Stimulated activated naive CD4-positive, alpha-beta T cell (primary cell): ENCODE measurements around the gene PRG3.

Source experiments
- DNase-seq, 6 experiments: peaks; one replicate each; lab custom pipeline; 2025; lab: John Stamatoyannopoulos, UW

The PRG3 gene, protein sequence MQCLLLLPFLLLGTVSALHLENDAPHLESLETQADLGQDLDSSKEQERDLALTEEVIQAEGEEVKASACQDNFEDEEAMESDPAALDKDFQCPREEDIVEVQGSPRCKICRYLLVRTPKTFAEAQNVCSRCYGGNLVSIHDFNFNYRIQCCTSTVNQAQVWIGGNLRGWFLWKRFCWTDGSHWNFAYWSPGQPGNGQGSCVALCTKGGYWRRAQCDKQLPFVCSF

DNA sequence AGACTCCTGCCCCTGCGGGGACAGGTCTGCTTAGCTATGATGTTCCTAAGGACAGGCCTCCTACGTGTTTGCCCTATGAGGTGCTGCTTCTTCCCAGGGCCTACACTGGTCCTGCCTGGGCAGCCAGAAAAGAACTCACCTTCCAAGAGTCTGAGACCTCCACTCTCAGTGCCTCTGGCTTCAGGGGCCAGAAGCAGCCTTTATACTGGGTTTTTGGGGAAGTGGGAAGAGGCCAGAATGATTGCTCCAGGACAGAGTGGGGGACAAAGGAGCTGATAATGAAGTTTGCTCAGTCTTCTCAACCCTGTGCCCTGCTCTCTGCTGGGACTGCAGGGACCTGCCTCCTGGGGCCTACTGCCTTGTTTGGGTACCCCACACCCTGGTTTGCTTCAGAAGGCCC is at the start of gene PRG3:
PRG3 (minus strand) TSS at position 176 of the 400 bp plus-strand sequence. CDS start 442 bp downstream, outside the sequence.
- no peak for DNase-seq

DNA sequence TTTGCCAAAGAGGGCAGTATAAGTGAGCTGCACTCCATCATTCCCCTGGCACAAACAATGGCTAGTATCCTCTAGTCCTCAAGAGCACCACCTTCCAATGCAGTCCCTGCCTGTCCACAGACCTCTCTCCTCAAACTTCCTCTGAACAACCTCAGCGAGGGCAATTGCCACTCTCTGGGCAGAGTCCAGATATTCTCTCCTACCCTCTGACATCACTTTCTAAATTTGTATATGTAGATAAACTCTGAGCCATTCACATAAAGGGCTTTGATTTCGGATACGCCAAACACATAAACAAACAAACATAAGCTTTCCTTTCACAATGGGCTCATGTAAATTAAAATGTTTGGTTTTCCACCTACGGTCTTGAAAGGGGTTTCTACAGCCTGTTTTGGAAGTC is 49.0 kb upstream of the PRG3 start:
- DNase-seq = no peak

DNA sequence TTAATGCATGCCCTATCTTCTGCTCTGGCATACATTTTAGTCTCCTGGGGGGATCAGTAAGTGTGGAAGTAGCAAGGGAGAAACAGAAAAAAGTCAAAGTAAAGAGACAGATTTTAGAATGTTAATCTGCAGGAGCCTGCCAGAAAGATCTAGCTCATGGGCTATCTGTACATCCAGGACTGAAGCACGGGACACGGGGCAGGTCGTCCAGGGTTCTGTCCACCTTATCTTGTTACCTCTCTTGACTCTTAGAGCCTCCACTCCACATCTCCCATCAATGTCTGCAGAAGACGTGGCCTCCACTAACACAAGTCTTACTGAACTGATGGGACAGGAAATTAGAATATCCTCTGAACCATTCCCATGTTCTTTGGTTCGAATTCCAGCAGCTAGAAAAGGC is 47.7 kb upstream of the PRG3 start:
- no peak for DNase-seq

DNA sequence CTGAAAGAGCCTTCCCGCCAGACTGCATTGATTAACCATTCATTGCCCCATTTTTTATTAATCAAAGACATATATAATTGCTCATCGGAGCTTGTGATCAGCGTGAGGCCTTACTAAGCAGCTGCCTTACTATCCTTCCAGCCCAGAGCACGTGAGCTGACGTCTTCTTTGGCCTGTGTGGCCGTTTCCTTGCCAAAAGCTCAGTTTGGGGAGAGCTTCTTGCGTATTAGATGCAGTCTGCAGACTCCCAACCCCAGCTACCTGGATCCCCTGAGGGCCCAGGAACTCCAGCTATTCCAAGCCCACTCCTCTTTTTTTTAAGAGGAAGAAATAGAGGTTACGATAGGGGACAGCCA is 46.8 kb upstream of the PRG3 start:
- no peak for DNase-seq

DNA sequence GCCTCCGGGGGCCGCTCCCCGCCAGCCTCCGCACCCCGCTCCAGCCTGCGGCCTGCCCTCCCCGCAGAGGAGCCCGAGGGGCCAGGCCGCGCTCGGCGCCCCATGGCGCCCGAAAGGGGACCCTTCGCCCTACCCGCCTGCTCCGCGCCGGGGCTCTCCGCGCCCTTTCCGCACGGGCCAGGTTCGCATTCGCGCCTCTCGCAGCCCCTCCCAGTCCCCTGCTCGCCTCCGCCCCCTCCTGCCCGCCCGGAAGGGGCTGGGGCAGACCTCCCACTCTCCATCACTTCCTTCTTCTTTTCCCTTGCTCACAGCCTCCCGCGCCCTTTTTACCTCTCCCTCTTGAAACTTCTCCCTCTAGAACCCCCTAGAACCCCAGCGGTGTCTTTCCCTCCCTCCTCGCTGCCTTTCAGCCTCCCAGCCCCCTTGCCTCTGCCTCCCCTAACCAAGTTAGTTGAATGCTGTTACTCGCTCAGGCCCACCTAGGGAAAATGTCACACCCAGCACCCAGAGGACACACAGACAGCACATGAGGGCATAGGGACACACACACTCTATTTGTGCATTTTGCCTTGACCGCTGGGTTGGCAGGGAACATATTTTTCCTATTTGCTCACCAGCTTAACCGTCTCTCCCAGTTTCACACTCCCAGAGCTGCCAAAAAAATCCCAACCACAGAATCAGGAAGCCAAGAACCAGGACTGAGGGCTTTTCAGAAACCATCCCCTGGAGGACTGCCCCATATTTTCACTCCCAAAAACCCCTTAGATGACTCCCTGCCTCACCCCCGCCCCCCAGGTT is 46.2 kb upstream of the PRG3 start, which contains the start of gene SLC43A3:
SLC43A3 (minus strand) TSS at position 193 of the 798 bp plus-strand sequence. CDS start 949 bp downstream, outside the sequence.
- peak in 5 of 6 experiments; percentile 20 to 53 (median 26) for DNase-seq

DNA sequence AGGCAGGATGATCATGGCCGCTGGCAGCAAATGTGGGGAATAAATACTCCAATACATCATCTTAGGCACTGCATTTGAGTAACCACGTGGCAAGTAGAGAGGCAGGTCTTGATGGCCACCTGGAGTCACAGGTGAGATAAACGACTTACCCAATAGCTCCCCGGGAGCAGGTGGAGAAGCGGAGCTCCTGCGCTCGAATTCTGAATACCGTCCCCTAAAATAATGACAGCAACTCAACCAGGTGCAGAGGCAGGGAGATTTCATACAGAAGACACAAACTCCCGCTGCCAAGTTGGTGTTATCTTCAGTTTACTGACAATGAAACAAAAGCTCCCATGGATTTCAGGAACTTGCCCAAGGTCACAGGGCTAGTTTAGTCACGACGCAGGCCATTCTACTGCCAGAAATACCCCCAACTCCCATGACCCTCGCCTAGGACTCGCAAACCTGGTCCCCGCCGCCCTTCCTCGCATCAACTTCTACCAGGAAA is 45.5 kb upstream of the PRG3 start:
- peak in 1 of 6 experiments; percentile 35 for DNase-seq

DNA sequence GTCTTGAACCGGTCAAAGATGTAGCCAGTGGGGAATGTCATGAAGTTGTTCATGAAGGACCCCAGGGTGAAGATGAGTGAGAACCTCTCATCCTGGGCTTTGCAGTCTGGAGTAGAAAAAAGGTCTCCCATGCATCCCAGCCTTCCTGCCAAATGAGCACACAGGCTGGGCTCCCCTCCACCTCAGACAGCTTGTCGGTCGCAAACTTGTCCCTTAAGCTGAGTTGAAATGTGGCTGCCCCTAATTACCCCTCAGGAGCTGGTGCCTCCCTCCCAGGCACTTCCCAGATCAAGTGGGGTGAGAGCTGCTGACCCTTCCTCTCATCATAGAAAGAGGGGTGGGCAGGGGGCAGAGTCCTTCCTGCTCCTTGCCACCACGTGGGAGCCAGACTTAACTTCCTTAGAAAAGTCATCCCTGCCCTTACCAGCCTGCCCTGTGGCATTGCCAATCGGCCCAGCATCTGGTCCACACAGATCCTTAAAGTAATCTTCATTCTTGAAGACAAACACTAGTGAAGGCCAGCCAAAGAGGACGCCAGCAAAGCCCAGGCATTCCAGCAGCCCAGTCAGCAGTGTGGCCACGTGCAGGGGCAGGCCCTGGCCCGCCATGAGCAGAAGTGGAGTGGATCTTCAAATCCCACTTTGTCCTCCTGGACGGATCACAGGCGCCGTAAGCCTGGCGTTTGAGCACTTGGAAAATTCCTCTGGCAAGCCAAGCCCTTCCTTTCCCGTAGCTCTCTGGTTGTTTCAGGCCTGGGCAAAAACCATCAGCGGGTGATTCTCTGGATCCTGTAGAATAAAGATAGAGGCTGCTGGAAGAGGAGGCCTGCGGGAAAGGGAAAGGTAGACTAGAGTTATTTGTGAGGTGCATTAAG is 44.9 kb upstream of the PRG3 start:
- no peak for DNase-seq

DNA sequence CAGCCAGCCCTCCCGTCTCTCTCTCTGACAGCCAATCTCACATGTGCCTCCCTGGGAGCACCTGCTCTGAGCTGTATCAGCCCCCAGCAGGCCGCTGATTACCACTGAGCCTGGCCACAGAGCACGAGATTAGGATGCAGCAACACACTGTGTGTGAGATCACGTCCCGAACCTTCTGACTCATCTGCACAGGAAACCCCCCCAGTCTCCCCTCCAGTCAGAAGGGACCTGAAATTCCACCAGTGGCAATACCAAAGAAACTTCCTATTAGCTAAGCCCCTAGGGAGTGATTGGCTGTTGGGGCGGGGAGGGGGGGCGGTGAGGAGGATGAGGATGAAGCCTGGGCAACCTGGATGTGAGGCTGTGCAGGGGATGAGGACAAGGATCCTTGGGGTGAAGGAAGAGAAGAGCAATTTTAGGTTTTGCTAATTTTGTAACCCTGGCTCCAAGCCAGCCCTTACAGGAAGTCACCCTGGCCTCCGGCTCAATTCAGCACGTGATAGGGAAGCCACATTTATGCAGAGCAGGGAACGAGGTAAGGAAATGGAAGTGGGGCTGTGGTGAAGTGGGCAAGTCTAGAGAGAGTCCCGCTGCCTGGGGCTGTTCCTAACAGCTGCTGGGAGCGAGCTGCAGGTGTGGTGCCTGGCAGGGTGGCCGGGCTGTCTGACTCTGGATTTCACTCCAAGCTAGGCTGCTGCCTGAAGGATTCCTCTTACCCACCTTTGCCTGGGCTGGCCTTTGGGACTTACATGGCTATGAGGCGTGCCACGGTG is 44.0 kb upstream of the PRG3 start:
- DNase-seq = peak; percentile 48 to 71 (median 59)

DNA sequence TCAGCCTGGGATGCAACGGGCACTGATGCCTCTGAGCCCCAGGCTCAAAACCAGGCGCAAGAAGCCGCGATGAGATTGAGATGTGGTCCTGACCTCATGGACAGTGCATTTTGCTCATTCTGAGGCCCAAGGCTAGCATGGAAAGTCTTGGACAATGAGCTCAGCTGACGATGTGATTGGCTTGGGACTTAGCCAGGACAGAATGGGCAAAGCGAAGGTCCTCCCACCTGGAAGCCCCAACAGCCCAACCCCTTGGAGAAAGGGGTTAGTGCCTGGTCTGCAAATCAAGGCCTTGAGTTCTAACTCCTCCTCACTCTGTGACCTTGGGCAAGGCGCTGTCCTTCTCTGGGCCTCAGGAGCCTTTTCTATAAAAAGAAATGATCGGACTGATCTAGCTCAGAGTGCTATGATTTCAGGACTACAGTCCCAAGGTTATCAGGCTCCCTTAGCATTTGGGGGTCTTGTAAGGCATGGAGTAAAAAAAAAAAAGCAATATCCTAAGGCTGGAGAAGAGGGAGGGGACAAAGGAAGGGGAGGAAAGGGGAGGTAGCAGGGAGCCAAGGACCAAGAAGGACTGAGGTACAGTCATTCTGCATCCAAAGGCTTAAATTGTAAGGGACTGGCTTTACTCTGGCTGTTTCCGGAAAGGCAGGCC is 43.3 kb upstream of the PRG3 start:
- no peak for DNase-seq

DNA sequence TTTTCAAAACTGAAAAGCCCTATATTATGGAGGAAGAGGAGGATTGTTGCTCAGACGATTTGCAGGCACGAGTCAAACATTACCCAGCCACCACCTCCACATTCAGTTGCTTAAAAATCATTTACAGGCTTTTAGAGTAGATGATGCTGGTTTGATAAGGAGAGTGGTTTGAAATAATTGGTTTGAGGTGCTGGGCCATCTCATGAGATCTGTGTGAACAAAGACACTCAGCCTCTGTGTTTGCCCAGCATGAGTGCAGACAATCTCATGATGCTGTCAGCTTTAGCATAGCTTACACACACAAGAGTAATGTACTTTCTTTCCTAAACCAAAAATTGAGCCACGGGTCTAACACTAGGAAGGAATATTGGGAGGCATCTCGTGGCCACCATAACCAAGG is 41.7 kb upstream of the PRG3 start:
- DNase-seq = no peak

DNA sequence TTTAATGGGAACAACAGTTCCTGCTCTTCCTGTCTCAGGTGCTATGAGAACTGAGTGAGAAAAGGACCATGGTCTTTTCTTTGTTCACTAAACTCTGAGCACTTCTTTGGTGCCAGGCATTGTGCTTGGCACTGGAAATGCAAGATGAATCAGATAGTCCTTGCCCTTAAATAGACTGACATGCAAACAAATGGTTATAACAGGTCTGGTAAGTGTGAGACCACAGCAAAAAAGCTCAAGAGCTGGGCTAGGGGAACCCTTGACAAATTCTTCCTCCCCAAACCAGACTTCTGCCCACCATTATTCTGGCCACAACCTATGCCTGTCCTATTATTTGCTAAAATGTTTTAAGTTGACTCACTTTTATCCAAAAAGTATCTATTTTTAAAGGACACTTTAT is 40.9 kb upstream of the PRG3 start:
- no peak for DNase-seq

DNA sequence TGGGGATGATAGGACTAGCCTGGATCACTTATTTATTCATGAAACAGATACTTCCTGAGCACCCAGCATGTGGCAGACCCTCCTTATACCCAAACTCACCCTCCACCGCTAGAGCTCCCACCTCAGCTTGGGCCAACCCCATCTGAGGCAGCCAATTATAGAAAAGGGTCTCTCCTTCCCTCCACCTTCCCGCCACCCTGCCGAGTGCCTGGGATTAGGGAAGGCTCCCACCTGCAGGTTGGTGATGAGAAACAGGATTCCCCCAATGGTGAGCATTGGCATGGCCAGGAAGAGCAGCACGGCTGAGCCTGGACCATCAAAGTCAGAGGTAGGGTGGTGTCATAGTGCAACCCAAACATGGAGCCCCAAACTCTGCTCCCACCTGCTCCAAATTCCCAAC is 40.1 kb upstream of the PRG3 start:
- no peak for DNase-seq

DNA sequence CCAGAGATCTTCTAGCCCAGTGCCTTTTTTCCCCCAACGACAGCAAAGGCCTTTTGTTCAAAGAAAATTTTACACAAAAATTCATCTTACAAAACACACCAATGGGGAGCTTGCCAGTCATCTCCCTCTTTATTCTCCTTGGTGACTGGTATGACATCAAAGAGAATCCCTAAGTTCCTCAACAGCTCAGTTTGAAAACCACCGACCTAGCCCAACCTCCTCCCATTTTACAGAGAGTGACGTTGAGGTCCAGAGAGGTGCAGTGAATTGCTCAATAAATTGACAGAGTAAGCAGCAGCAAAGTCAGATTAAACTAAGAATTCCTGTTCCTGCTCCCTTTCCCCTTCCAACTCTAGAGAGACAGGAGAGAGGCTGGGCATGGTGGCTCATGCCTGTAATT is 38.2 kb upstream of the PRG3 start:
- DNase-seq = no peak

DNA sequence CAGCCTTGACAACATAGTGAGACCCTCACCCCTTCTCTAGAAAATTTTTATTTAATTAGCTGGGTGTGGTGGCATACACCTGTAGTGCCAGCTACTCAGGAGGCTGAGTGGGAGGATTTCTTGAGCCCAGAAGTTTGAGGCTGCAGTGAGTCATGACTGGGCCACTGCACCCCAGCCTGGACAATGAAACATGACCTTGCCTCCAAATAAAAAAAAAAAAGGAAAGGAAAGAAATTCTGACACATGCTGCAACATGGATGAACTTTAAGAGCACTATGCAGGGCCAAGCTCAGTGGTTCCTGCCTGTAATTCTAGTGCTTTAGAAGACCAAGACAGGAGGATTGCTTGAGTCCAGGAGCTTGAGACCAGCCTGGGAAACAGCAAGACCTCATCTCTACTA is 37.2 kb upstream of the PRG3 start:
- no peak for DNase-seq

DNA sequence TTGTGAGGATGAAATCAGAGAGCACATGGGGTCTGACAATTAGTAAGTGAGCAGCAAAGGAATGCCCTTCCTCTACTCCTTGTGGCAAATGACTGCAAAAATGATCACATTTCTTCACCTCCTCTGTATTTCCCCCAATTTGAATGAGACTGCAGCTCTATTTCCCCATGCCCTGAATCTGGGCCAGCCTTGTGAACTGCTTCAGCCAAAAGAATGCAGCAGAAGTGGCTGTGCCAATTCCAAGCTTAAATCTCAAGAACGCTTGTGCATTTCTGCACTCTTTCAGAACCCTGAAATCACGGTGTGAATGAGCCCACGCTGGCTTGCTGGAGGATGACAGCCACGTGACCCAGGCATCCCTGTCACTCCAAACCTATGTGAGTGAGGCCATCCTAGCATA is 36.1 kb upstream of the PRG3 start:
- no peak for DNase-seq

DNA sequence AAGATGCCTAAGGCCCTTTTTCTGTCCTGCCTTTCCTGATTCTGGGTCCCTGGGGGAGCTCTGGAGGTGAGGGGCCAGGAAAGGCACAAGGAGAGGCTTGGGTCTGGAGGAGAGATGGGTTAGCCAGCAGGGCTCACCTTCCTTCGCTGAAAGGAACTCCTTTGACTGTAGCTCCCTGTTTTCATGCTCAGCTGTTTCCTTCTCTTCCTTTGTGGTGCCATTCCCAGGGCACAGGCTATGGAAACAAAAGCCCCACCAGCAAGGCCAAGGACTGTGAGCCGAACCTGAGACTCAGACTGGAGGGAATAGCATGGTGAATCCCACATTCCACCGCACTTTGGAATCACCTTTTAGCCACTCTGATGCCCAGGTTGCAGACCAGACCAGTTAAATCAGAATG is 35.5 kb upstream of the PRG3 start:
- DNase-seq = no peak

DNA sequence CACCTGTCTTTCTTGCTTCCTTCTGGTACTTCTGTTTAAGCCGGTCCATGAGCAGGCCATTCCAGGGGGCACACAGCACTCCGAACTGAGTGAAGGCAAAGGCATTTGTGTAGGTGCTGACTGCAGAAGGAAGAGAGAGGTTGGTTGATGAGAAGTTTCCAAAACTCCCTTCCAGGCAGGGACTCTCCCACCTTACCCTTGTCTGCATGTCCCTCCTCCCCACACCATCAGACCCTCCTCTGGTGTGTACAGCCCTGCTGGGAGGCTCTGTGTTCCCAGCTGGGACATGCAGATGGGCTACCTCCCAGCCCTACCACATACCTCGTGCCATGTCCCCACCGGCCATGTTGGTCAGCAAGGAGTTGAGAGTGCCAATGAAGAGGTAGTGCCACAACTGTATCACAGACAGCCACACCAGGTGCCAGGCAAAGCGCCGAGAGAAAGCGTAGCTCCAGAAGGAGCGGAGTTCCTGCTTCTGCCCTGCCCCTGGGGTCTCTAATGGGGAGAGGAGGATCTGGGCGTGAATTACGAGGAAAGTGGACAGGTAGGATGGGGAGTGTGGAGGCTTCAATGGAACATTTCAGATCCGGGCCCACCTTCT is 33.8 kb upstream of the PRG3 start:
- no peak for DNase-seq

DNA sequence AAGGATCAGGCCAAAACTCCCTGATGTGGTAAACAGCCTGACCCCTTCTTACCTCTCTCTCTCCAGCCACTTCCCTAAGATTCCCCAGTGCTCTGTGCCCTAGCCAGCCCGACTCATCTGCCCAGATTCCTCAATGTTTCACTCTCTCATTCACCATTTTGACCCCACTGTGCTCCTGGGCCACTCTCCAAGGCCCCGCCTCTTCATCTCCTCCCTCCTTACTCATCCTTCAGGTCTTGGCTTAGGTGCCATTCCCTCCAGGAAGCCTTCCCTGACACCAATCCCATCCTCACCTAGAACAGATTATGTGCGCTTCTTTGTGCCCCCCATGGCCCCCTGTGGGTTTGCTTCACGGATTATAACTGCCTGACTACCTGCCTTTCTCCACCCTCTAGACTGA is 32.7 kb upstream of the PRG3 start:
- no peak for DNase-seq

DNA sequence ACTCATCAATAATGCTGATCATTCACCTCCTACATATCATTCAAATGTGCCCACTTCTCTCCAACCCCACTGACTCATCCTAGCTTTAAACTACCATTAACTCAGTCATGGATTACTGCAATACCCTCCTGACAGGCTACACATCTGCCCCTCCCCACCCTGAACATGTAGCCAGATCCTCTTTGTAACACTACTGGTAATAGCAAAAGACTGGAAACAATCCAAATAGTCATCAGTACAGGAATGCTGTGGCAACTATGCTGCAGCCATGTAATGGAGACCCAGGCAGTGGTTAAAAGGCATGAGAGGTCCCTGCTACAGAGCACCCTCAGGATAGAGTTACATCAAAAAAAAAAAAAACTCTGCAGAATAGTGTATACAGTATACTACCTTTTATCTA is 29.3 kb upstream of the PRG3 start:
- no peak for DNase-seq

DNA sequence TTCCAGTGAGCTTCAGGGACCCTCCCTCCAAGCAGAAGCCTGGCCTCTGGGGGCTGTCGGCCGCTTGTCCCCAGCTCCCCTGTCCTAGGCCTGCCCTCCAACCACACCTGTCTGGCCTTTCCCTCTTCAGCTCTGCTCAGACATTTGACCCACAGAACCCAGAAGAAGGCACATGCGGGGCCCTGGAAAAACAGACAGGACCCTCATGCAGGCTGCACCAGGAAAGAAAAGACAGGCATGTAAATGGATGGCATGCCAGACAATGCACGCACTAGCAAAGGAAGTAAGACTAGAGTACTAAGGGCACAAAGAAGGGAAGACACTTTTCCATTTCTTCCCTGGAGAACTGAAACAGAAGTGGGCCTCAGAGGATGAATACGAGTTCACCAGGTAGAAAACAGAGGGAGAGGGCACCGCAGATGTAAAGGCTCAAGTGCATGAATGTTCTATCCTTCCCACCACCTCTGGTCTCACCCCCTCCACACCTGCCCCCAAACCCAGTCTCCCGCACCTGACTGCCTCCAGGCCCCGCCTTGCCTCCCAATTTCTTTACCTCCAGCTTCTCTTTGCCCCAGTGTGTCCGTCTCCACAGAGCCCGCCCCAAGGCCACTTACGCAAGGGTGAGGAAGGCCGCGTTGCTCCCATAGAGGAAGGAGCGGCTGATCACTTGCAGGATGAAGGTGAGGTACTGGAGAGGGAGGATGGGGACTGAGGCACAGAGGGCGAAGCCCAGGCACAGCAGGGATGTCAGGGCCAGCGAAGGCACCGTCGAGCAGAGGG is 28.6 kb upstream of the PRG3 start:
- DNase-seq = no peak
